CD4-positive, alpha-beta T cell treated with Interleukin-10 for 1 hour (primary cell): Measurements from ENCODE around the gene RPP14.

Experiments used
- DNase-seq: peaks from one replicate; pipeline ENCODE4 v3.0.0-alpha.2; 2020

The RPP14 gene

DNA sequence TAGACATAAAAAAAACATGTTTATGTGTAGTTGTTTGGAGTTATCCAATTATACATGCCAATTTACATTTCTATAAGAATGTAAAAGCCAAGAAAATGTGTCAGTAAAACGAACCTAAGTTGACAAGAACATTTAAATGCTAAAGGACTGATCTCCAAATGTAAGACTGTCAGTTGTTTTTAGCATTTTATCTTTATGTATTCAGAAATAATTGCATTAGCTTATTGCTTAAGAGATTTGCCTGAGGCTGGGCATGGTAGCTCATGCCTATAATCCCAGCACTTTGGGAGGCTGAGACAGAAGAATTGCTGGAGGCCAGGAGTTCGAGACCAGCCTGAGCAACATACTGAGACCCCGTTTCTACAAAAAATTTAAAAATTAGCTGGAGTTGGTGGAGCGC, 53.6 kb downstream of the RPP14 start:
- no peak for DNase-seq

DNA sequence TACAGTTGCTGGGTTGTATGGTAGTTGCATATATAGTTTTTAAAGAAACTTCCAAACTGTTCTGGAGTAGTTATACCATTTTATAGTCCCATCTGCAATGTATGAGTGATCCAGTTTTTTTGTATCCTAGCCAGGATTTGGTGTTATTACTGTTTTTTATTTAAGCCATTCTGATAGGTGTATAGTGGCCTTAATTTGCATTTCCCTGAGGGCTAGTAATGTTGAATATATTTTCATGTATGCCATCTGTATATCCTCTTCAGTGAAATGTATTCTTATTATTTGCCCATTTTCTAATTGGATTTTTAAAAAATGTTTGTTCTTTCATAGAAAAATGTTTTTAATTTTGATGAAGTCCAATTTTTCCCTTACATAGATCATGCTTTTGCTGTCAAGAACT, 55.8 kb downstream of the RPP14 start:
- no peak for DNase-seq

DNA sequence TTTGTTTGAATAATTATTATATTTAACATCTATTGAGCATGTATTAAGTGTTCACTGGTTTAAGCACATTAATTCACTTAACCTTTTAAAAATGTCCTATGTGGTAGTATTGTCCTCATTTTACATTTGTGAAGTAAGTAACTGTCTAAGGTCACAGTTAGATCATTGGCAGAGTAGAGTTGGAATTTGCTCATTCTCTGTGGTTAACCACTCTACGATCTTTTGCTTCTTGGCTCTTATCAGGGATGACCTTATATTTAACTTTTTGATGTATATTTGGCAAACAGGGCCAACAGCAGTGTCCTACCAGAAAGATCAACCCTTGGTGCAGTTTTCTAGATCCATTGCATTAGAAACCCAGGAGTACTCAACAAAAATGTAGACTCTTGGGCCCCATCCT, 60.7 kb downstream of the RPP14 start:
- no peak for DNase-seq

DNA sequence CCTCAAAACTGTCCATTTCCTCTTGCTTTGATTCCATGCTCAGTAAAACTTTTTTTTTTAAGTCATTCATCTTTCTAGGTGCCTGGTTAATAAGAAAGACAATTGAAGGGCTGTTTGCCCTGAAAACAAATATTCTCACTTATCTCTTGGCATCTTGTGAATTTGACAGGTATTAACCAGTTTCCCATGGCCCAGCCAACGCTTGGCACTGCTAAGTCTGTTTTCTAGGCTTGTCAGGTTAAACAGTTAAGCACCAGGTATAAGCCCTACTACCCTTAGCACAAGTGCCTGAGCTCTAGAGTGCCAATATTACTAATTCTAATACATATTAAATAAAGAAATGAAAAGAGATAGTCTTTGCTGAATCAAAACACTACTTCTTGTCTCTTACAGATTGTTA, 63.0 kb downstream of the RPP14 start:
- no peak for DNase-seq
